Measurements from ENCODE around the gene RPRD1A. TPM values are rescaled to one million over a fixed set of nuclear protein-coding genes. Genes with fewer than 3 reads are reported as not detected.
"Not testable (repeated sequence)": the region's sequence is repeated elsewhere in the genome, so short reads cannot be mapped to it uniquely, and the experiment has no call there.

Gene RPRD1A
- polyA plus RNA-seq, 10 donors = 35.3 to 46.5 (median 40.7) TPM

- DNase-seq = not testable (repeated sequence)
Observed at GRCh38 chr18:36081118-36081517, 13.8 kb upstream of the RPRD1A start.

GRCh38 chr18:36078751-36079529 lies 11.6 kb upstream of the RPRD1A start:
- no peak for DNase-seq

GRCh38 chr18:36077764-36078163 lies 10.4 kb upstream of the RPRD1A start:
- not testable (repeated sequence) for DNase-seq

GRCh38 chr18:36075862-36076587 lies 8.7 kb upstream of the RPRD1A start:
- DNase-seq = no peak

GRCh38 chr18:36074435-36074834 lies 7.1 kb upstream of the RPRD1A start:
- DNase-seq = no peak

- no peak for DNase-seq
Observed at GRCh38 chr18:36073676-36074075, 6.3 kb upstream of the RPRD1A start.

- not testable (repeated sequence) for DNase-seq
Observed at GRCh38 chr18:36072406-36072805, 5.0 kb upstream of the RPRD1A start.

GRCh38 chr18:36066686-36067054 lies 689 bp downstream of the RPRD1A start:
- peak in 2 of 3 donors; percentile 1 for DNase-seq

GRCh38 chr18:36066001-36066400 lies 1.4 kb downstream of the RPRD1A start:
- DNase-seq = peak in 2 of 3 donors; percentile 6 to 9

- not testable (repeated sequence) for DNase-seq
Observed at GRCh38 chr18:36064809-36065079, 2.6 kb downstream of the RPRD1A start.

- DNase-seq = no peak
Observed at GRCh38 chr18:36064027-36064808, 3.1 kb downstream of the RPRD1A start.

- DNase-seq = no peak
Observed at GRCh38 chr18:36058674-36059073, 8.7 kb downstream of the RPRD1A start.

GRCh38 chr18:36051760-36052159 lies 15.6 kb downstream of the RPRD1A start:
- no peak for DNase-seq

GRCh38 chr18:36050479-36050878 lies 16.9 kb downstream of the RPRD1A start:
- no peak for DNase-seq

GRCh38 chr18:36047521-36047920 lies 19.8 kb downstream of the RPRD1A start:
- no peak for DNase-seq

- DNase-seq = no peak
Observed at GRCh38 chr18:36046898-36047297, 20.5 kb downstream of the RPRD1A start.

GRCh38 chr18:36045241-36045991 lies 21.9 kb downstream of the RPRD1A start:
- DNase-seq = no peak

- DNase-seq = no peak
Observed at GRCh38 chr18:36043153-36043552, 24.2 kb downstream of the RPRD1A start.

- no peak for DNase-seq
Observed at GRCh38 chr18:36041146-36041545, 26.2 kb downstream of the RPRD1A start.

GRCh38 chr18:36038102-36038663 lies 29.2 kb downstream of the RPRD1A start:
- no peak for DNase-seq

- peak in 1 of 3 donors; percentile 3 for DNase-seq
Observed at GRCh38 chr18:36035253-36035652, 32.1 kb downstream of the RPRD1A start.

Data from muscle of back (tissue), 11 donors.